ENCODE measurements around the gene FEZ2. TPM values are rescaled to one million over a fixed set of nuclear protein-coding genes. Genes with fewer than 3 reads are reported as not detected.

Gene FEZ2
- total and polyA plus RNA-seq, 12 donors: 16.4 to 51.7 (median 40.6) TPM

DNA sequence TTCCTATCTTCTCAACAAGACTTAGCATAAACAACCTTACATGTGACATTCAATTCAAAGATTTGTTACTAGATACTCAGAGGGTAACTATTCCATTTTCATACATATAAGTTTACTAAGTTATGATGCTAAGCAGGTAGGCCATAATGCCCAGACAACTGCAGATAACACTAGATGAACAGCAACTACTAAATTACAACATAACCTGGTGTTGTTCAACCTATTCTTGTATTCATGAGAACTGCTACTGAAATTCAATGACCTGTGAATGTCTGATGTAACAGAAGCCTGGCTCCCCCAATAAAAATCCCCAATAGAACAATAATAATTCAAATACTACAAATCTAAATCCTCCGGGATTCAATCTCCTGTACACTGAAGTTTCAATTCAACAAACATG is 24.8 kb downstream of the FEZ2 start:
- TF ChIP-seq, protein P1, sequence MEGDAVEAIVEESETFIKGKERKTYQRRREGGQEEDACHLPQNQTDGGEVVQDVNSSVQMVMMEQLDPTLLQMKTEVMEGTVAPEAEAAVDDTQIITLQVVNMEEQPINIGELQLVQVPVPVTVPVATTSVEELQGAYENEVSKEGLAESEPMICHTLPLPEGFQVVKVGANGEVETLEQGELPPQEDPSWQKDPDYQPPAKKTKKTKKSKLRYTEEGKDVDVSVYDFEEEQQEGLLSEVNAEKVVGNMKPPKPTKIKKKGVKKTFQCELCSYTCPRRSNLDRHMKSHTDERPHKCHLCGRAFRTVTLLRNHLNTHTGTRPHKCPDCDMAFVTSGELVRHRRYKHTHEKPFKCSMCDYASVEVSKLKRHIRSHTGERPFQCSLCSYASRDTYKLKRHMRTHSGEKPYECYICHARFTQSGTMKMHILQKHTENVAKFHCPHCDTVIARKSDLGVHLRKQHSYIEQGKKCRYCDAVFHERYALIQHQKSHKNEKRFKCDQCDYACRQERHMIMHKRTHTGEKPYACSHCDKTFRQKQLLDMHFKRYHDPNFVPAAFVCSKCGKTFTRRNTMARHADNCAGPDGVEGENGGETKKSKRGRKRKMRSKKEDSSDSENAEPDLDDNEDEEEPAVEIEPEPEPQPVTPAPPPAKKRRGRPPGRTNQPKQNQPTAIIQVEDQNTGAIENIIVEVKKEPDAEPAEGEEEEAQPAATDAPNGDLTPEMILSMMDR (IDR thresholded peaks at IDR 0.05): no peak
- H3K4me1 ChIP-seq: peaks cover 0 to 13% (median 0%) of the 10 kb centered on the region in 9 donors
- H3K9me3 ChIP-seq: no peaks in the 10 kb centered on the region
- 94 to 100% methylated on average over 1 of the region's 1 CpG for WGBS, 2 donors
- H3K4me3 ChIP-seq: no peak overlapping the region
- intact Hi-C loops (cut with DNase I): no loop called here
- no peak for DNase-seq
- H3K27me3 ChIP-seq: no peaks in the 10 kb centered on the region
- no peak for ATAC-seq
- H3K27ac ChIP-seq: no peak overlapping the region
- H3K36me3 ChIP-seq: peaks cover 0 to 79% (median 15%) of the 10 kb centered on the region in 9 donors

DNA sequence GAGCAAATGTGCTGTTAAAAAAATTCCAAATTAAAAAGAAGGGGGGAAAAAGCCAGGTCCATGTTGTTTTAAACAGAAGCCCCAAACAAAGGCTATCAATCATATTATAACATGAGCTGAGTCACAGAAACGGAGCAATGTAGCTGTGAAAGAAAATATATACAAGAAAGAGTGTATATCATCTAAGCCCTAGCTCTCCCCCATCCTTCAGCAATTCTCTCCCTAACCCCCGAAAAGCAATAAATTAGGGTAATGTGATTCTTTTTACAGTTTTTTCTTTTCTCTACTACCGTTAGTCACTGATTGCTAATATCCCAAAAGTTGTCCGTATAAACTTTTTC is 25.3 kb downstream of the FEZ2 start:
- no peak for DNase-seq
- ATAC-seq: no peak
- WGBS, 2 donors: 80 to 90% methylated on average over 4 of the region's 4 CpGs
- no peaks in the 10 kb centered on the region for H3K27me3 ChIP-seq
- intact Hi-C loops (cut with DNase I): no loop called here
- H3K9me3 ChIP-seq: no peaks in the 10 kb centered on the region
- TF ChIP-seq, protein P1 (IDR thresholded peaks at IDR 0.05): no peak
- no peak overlapping the region for H3K4me3 ChIP-seq
- peaks cover 0 to 15% (median 0%) of the 10 kb centered on the region in 9 donors for H3K4me1 ChIP-seq
- peaks cover 0 to 74% (median 11%) of the 10 kb centered on the region in 9 donors for H3K36me3 ChIP-seq
- H3K27ac ChIP-seq: no peak overlapping the region

DNA sequence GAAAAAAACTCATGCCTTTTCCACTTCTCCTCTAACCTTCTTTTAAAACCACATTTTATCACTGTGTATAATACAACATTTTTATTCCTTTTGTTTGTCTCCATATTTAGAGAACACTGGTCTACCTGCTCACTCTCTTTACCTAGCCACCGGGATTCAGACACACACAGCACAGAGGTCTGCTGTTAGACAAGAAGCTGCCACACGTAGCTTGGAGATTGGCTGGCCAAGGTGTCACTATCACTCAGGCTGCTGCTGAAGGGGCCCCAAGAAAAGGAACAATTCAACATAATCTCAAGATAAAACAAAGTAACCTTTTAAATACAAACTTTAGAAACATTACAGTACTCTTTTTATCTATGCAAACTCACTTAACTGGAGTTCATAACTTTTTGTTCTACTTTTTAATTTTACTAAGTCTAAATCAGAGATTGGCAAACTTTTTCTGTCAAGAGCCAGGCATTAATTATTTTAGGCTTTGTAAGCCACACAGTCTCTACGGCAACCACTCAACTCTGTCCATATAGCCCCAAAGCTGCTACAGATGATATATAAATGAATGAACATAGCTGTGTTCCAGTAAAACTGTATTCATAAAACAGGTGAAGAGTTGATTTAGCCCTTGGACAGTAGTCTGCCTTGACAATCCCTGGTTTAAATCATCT is 25.8 kb downstream of the FEZ2 start:
- ATAC-seq: no peak
- Histone ChIP-seq H3K9me3 (no peaks in the 10 kb centered on the region), H3K36me3 (peaks cover 0 to 74% (median 8%) of the 10 kb centered on the region in 9 donors), H3K27ac (no peak overlapping the region), H3K27me3 (no peaks in the 10 kb centered on the region), H3K4me3 (no peak overlapping the region), H3K4me1 (peaks cover 0 to 15% (median 0%) of the 10 kb centered on the region in 9 donors)
- TF ChIP-seq, protein P1 (IDR thresholded peaks at IDR 0.05): no peak
- intact Hi-C loops (cut with DNase I): no loop called here
- WGBS, 2 donors: 84 to 88% methylated on average over 3 of the region's 3 CpGs
- DNase-seq: no peak

DNA sequence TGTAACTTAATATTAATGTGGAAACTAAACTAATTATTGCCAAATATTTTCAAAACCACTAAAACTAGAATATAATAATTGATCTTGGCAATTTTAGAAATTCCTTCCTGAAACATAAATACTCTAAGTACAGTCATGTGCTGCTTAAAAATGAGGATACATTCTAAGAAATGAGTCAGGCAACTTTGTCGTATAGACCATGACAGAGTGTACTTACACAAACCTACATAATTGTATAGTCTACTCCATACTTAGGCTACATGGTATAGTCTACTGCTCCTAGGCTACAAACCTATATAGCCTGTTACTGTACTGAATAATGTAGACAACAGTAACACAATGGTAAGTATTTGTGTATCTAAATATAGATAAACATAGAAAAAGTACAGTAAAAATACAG is 27.6 kb downstream of the FEZ2 start:
- TF ChIP-seq, protein P1 (IDR thresholded peaks at IDR 0.05): no peak
- WGBS, 2 donors: 90 to 94% methylated on average over 1 of the region's 1 CpG
- intact Hi-C loops (cut with DNase I): no loop called here
- no peaks in the 10 kb centered on the region for H3K27me3 ChIP-seq
- ATAC-seq (no peak), DNase-seq (no peak)
- peaks cover 0 to 69% (median 8%) of the 10 kb centered on the region in 9 donors for H3K36me3 ChIP-seq
- no peaks in the 10 kb centered on the region for H3K9me3 ChIP-seq
- no peak overlapping the region for H3K4me3 ChIP-seq
- peaks cover 0 to 15% (median 0%) of the 10 kb centered on the region in 9 donors for H3K4me1 ChIP-seq
- no peak overlapping the region for H3K27ac ChIP-seq

Data from heart right ventricle (tissue), 16 donors.